Non-pigmented ciliary epithelial cell (primary cell): Measurements from ENCODE around the gene SLC27A1.

Experiments used
- DNase-seq: peaks from one replicate; pipeline ENCODE4 v3.0.0-alpha.2; 2010; ENCODE audit warnings: low read depth

Gene SLC27A1

GRCh38 chr19:17470068-17470841 lies at the start of gene SLC27A1:
Gene SLC27A1, plus strand, starts transcription at chr19:17470524. Its CDS starts 17 bp downstream, at chr19:17470541.
- peak; percentile 97 for DNase-seq

GRCh38 chr19:17421942-17422341 lies 48.4 kb upstream of the SLC27A1 start:
- DNase-seq = no peak

- no peak for DNase-seq
These were observed 46.7 kb upstream of the SLC27A1 start for GRCh38 chr19:17423429-17424208.

DNA sequence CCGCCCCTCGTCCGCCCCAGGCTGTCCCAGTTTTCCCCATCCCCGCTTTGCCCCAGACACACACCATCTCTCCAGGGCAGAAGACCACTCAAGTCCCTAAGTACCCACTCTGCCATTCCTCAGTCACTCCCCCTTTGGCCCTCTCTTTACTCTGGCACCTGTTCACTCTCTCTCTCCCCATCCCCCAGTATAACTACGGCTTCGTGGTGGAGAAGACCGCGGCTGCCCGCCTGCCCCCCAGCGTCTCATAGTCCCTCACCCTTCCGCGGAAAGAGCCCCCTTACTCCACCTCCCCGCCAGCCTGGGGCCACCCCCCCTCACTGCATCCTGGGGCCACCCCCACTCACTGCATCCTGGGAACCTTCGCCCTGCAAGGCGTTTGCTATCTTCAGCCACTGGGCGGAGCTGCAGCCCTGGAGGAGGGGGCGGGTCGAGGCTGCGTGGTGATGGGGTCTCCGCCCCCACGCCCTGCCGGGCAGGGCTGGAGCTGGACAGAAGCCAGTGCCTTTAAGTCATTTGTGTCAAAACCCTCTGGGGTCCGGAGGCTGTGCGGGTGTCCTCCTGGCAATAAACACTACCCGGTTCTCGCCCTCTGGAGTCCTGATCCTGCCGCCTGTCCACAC lies 45.5 kb upstream of the SLC27A1 start:
- DNase-seq = no peak

- DNase-seq = no peak
These were observed 40.6 kb upstream of the SLC27A1 start for GRCh38 chr19:17429641-17430113.

DNA sequence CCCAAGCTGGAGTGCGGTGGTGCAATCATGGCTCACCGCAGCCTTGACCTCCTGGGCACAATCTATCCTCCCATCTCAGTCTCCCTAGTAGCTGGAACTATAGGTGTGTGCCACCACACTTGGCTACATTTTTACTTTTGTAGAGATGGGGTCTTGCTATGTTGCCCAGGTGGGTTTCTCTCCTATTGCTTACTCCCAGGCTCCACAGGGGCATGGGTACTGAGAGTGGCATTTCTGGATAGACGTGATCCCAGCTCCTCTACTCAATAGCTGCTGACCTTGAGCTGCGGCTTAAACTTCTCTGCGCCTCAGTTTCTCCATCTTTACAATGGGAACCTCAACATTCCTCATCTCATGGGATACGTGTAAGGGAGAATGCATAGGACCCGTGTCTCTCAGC lies 38.9 kb upstream of the SLC27A1 start:
- no peak for DNase-seq

DNA sequence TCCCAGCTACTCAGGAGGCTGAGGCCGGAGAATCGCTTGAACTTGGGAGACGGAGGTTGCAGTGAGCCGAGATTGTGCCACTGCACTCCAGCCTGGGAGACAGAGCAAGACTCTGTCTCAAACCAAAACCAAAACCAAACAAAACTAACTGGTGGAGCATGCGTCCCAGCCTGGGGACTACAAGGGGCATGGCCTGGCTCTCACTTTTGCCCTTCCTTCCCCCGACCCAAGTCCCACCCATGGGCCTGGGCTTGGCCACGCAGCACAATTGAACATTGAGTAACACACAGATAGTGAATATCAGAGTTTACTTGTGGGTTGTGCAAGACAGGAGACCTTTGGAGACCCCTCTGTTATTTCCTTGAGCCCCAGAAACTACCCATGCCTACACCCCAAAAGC lies 35.1 kb upstream of the SLC27A1 start:
- DNase-seq = no peak

DNA sequence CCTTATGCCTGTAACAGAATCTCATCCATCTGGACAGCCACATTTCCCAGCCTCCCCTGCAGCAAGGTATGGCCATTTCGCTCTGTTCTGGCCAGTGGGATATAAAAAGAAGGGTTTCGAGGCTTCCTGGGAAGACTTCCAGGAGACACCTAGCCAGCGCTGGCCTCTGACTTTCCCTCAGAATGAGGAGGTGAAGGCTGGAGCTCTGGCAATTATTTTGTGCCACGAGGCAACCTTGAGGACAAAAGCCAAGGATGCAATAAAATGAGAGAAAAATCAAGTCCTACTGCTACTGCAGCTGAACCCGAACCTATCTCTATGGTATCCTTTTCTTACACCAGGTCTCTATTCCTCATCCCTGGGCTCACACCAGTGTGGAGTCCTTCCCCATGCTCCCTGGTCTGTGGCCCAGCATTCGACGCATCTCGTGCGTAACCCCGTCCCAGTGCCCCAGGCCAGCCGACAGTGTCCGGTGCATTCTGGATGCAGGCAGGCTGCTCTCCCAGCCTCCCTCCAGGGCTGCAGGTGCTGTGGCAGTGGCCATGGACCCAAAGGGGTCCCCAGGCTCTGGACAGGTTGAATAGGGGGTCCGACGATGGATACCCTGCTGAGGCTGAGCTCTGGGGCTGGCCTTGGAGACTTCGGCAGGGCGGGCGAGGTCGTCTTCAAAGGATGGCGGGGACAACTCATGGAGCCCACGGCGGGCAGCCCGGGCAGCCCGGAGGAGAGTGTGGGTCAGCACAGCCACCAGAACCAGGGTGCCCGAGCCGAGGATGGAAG lies 34.0 kb upstream of the SLC27A1 start:
- no peak for DNase-seq

DNA sequence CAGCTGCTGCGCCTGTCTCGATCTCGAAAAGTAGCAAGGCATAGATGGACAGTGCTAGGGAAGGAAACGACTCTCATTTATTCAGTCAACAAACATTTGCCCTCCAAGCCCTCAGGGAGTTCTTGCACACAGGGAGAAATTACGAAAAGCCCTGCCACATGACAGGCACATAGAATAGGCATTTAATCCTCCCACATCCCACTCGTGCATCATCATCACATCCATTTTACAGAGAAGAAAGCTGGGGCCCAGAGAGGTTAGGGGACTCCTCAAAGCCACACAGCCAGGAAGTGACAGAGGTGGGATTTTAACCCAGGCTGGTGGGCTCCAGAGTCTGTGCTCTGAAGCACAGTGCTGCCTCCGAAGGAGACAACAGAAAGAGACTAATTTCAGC lies 33.5 kb upstream of the SLC27A1 start:
- DNase-seq = no peak

DNA sequence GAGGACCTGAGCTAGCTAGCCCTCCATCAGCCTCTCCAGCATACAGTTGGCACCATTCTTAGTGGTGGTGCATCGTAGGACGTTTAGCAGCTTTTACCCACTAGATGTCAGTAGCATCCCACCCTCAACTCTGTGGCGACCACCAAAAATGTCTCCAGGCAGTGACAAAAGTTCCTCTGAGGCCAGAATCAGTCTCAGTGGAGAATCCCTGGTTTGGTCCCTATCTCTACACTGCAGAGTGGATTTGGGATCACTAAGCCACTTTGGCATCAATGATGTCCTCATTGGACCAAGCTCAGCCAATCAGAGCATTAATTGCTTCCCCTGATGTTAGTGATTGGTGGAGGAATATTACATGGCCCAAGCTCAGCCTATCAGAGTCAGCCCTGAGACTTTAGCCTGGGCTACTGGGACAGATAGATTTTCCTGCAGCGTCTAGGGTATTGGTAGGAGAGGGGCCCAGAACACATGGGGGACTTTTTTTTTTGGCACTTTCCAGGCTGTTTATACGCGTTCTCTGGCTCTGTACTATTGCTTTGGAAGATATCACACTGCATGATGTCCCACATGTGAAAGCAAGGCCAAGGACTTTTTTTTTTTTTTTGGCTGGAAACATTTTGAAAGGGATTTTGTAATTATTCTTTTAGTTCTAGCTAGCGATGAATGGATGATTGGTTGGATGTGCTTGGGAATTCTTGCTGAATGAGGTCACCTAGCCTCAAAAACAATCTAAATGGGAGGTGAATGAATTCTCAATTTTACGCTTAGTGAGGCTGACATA lies 28.9 kb upstream of the SLC27A1 start:
- DNase-seq = no peak

DNA sequence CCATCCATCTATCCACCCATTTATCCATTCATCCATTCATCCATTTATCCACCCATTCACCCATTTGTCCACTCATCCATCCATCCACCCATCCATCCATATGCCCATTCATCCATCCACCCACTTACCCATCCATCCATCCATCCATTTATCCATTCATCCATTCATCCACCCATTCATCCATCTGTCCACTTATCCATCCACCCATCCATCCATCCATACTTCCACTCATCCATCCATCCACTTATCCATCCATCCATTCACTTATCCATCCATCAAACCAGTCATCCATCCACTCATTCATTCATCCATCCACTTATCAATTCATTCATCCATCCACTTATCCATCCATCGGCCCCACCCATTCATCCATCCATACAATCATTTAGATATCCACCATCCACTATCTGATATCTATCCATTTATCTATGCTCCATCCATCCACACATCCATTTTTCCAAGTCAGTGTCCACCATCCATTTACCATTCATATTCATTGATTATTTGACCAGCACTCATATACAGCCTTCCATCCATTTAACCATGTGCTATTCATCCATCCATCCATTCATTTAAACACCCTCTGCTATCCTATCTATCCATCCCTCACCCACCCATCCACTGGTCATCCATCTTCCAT lies 24.7 kb upstream of the SLC27A1 start:
- no peak for DNase-seq

DNA sequence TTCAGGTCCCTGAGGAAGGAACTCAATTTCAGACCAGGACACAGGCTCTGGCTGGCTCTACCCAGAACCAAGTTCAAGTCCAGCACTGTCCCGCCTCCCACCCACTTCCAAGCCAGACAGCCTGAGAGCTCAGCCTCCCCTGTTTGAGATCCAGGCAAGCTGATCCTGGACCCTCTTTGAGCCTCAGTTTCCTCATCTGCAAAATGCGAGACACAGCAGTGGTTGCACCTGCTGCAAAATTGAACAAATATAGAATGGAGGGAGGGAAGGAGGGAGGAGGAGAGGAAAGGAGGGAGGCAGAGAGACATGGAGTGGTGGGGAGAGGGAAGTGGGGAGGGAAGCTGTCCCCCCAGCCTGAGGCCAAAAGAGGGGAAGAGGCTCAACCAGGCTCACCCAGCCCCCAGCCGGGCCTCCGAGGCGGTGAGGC lies 22.6 kb upstream of the SLC27A1 start:
- no peak for DNase-seq

DNA sequence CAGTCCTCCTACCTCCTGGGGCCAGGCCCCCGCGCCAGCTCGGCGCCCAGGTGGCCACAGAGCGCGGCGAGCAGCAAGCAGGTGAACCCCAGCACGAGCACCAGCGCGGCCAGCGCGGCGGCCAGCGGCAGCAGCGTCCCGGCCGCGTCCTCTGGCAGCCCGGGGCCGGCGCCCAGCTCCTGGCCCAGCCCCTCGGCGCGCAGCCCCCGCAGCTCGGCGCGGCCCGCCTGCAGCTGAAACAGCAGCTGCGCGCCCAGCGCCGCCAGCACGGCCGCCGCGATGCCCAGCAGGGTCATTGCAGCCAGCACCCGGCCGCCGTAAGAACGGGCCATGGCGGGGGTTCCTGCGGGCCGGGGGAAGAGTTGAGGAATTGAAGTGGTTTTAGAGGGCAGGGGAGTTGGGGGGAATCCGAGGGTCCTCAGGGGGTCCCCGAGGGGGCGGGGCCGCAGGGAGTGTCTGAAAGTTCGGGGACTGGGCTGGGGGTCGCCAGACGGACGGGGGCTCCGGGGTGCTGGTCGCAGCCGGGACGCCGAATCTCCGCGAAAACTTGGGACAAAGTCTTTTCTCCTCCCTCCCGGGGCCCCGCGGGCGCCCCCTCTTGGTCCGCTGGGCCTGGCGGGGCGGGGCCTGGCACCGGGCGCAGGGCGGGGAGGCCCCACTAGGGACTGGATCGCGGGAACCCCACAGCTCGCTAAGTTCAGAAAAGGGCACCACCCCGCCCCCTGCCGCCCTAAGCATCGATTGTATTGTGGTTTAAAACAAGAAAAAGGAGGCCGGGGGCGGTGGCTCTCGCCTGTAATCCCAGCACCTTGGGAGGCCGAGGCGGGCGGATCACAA lies 22.0 kb upstream of the SLC27A1 start, which contains the start of gene TMEM221:
TMEM221 (minus strand) TSS at position 538 of the 837 bp plus-strand sequence; CDS start at position 332, 206 bp downstream.
- DNase-seq = no peak

DNA sequence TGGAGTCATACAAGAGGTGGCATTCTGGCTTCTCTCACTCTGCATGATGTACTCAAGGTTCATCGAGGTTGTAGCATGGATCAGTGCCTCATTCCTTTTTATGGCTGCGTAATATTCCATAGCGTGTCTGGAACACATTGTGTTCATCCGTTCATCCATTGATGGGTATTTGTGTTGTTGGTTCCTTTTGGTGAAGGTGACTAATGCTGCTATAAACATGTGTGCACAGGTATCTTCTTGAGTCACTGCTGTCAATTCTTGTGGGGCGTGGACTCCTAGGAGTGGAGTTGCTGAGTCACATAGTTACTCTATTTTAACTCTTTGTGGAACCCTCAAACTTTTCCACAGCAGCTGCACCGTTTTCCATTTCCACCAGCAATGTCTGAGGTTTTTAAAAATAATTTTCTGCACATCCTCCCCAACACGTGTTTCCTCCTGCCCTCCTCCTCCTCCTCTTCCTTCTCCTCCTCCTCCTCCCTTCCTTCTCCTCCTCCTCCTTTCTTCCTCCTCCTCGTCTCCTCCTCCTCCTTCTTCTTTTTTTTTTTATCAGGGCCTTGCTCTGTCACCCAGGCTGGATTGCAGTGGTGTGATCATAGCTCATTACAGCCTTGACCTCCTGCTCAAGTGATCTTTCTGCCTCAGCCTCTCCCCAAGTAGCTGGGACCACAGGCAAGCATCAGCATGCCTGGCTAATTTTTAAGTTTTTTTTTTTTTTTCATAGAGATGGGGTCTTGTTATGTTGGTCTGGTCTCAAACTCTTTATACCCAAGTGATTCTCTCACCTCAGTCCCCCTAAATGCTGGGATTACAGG lies 19.9 kb upstream of the SLC27A1 start:
- no peak for DNase-seq

- no peak for DNase-seq
These were observed 18.5 kb upstream of the SLC27A1 start for GRCh38 chr19:17451820-17452219.

DNA sequence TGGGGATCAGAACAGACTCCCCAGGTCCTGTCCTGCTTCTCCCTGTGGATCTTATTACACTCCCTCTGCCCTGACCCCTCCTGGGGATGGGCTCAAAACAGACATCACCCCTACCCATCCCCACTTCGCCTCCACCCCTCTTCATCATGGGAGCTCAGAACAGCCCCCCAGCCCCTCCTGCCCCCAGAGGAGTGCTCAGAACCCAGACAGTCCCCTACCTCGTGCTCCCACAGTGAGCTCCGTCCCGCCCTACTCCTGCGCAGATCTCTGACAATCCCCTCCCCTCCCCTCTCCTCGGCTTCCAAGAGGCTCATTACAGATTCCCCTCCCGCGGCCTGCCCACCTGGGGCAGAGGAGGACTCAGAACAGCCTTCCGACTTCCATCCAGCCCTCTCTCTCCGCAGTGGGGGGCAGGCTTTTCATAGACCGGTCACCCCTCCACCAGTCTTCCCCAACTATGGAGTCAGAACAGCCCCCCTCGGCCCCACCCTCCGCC lies 15.7 kb upstream of the SLC27A1 start:
- DNase-seq = no peak

DNA sequence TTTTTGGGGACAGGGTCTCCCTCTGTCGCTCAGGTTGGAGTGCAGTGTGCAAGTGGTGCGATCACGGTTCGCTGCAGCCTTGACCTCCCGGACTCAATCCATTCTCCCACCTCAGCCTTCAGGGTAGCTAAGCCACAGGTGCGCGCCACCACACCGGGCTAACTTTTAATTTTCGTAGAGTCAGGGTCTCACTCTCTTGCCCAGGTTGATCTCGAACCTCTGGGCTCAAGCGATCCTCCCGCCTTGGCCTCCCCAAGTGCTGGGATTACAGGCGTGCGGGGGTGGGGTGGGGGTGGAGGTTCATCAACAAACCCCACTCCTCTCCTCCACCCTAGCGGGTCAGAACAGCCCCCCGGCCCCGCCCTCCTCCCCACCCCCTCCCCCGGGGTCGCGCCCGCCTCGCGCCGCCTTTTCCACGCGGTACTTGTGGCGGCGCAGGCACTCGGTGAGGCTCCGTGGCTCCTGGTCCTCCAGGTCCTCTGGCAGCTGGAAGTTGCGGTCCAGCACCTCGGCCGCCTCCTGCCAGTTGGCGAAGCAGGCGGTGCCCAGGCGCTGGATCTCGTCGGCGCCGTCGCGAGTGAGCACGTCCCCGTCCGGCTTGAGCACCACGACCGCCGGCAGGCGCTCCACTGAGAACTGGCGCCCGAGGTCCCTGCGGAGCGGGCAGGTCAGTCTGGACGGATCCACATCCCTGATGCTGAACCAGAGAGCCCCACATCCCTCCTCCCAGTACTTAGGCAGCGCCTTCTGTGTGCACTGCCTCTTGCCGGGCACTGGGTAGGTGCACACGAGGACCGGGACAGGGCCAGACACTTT lies 14.8 kb upstream of the SLC27A1 start:
- DNase-seq = no peak

GRCh38 chr19:17456127-17456526 lies 14.2 kb upstream of the SLC27A1 start:
- no peak for DNase-seq
